NCI-H1436 treated with DMSO at 0.1 percent for 48 hours (cell line): ENCODE data around the gene ANP32A.

Experiments used
- DNase-seq: peaks from one replicate; lab custom pipeline; 2025; lab: John Stamatoyannopoulos, UW

ANP32A gene

DNA sequence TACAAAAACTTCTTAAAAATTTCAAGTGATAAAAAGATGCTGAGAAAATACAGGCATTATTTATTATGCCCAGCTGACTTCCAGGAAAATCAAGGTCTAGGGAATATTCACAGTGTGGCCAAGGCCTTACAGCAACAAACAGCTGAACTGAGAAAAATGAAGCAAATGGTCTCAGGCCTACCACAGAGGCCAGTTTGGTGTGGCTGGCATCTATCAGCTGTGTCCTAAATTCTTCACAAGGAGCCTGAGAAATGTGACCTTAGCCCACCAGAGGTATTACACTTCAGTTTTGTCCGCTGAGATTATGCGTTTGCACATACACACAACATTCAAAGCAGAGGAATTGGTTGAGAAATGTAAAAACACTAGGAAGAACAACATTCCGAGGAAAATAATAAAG is 77.4 kb downstream of the ANP32A start:
- DNase-seq, result no peak

DNA sequence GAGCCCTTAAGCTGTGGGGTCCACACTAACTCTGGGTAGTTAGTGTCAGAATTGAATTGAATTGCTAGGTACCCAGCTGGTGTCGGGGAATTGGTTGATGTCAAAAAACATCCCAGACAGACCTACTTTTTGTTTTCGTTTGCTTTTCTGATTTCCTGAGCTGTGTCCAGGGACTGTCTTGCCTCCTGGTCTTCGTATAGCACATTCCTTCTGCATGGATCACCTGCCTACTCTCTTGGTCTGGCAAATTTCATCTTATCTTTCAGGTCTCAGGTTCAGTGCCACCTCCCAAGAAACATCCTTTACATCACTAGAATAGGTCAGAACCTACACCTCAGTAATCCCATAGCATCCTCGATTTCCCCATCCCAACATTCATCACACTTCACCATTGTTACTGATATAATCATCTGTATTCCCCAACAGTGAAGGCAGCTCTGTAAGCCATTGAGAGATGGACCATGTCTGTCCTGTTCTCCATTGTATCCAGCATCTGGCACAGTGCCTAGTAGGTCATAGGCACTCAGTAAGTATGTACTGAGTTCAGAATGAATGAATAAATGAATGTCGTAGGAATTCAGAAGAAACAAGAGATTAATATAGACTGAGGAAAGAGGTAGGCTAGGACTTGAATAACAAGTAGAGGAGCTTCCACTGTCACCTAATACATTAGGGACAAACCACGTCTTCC is 81.2 kb downstream of the ANP32A start:
- no peak for DNase-seq

DNA sequence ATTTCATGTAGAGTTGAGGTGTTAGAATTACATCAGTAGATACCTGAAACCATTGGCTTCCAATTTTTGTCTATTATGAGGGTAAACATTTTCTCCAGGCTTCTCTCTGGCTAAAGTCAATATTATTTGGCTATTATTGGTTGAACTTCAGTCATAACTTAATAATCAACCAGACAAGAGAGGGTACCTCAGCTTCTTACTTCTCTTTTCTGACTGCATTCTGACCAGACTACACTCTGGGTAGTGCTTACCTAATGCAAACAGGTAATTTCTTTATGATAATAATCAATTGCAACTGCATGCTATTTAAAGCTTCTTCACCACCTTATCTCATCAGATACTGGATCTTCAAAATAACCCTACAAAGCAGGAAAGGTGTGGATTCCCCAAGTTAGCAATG is 85.1 kb downstream of the ANP32A start:
- no peak for DNase-seq

- no peak for DNase-seq
Observed at GRCh38 chr15:68734881-68735280, 85.8 kb downstream of the ANP32A start.

DNA sequence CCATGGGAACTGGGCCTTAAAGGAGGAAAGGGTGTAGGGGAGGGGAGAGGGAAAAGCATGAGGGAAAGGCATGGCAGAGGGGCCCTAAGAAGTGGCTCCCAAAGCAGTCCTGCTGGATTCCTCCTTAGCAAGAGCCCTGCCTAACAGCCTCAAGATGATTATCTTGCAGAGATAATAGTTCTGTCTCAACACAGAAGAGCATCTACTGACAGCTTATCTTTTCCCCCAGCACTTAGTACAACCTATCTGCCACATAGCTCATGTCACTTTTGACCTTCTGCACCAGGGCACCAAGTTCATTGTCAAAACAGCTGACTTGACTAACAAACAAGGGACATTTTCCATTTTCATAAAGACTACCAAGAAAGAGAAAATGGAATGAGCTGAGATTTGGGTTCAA is 86.3 kb downstream of the ANP32A start:
- no peak for DNase-seq

- no peak for DNase-seq
Observed at GRCh38 chr15:68733666-68734065, 87.0 kb downstream of the ANP32A start.

GRCh38 chr15:68732451-68732850 is 88.2 kb downstream of the ANP32A start:
- no peak for DNase-seq

- DNase-seq, result no peak
Observed at GRCh38 chr15:68730976-68731897, 89.5 kb downstream of the ANP32A start.

GRCh38 chr15:68730471-68730919 is 90.2 kb downstream of the ANP32A start:
- no peak for DNase-seq

DNA sequence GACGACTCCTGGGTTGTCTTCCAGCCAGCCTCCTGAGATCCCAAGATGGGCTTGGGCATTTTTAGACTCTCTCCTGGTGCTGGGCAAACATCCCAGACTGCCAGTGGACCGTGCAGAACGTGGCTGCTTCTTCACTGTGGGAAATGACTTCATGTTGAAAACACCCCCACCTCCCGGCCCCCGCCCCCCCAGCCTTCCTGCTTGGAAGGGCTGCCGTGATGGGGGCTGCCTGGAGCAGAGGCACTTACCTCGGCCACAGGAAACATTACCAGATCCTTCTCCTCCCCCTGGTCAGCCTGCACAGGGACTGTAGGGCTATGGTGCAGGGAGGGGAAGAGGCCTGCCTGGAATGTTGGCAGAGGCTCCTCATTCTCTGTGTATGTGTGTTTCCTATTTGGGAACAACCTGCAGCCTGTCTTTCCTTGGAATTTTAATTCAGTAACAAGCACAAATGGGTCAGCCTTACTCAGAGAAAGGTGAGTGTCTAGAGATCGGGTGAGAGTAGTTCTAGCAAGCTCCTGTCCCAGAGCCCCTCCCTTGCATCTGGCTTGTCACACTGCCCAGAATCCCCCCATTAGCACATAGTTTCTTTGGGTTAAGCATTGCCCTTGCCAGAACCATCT is 90.8 kb downstream of the ANP32A start:
- DNase-seq, result no peak
